Measurements from ENCODE around the gene GGT1.

Gene GGT1

DNA sequence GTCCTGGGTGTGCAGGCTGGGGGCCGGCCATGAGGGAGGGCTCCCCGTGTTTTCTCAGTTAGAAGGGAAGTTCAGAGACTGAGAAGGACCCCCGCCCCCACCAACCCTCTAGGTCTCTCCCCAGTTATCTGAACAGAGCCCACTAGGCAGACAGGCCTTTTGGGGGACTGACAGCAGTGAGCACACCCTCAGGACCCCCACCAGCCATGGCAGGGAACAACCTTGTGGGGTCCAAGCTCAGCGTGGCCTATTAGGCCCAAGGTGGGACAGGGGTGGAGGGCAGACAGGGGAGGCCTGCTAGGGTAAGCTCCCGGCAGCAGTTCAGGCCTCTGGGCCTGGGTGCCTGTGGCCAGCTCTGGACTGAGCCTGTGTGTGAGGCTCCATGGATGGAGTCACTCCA lies 15.7 kb upstream of the GGT1 start:
- TF ChIP-seq EZH2phosphoT487 (IDR thresholded peaks at IDR 0.05; ENCODE audit: low read length) (no peak), EZH2 (optimal IDR thresholded peaks at IDR 0.05; ENCODE audit: low read depth, low read length) (no peak)
- TF ChIP-seq, protein P1, sequence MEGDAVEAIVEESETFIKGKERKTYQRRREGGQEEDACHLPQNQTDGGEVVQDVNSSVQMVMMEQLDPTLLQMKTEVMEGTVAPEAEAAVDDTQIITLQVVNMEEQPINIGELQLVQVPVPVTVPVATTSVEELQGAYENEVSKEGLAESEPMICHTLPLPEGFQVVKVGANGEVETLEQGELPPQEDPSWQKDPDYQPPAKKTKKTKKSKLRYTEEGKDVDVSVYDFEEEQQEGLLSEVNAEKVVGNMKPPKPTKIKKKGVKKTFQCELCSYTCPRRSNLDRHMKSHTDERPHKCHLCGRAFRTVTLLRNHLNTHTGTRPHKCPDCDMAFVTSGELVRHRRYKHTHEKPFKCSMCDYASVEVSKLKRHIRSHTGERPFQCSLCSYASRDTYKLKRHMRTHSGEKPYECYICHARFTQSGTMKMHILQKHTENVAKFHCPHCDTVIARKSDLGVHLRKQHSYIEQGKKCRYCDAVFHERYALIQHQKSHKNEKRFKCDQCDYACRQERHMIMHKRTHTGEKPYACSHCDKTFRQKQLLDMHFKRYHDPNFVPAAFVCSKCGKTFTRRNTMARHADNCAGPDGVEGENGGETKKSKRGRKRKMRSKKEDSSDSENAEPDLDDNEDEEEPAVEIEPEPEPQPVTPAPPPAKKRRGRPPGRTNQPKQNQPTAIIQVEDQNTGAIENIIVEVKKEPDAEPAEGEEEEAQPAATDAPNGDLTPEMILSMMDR (IDR thresholded peaks at IDR 0.05; ENCODE audit: low read length): no peak
- Histone ChIP-seq H3K27me3 (replicated peaks; ENCODE audit: insufficient read depth, low read length) (no peaks in the 10 kb centered on the region), H3F3A (ENCODE audit: insufficient read depth, low read length) (no peaks in the 10 kb centered on the region), H3K27ac (ENCODE audit: low read length) (no peak overlapping the region), H3K36me3 (replicated peaks; ENCODE audit: insufficient read depth, low read length) (no peaks in the 10 kb centered on the region), H3K9me3 (replicated peaks; ENCODE audit: insufficient read depth, low read length) (no peaks in the 10 kb centered on the region), H3K4me3 (ENCODE audit: low read length) (no peak overlapping the region), H2AFZ (ENCODE audit: low read length) (no peak overlapping the region), H3K4me2 (ENCODE audit: low read depth, low read length) (no peak overlapping the region), H3K79me2 (ENCODE audit: low read length) (no peaks in the 10 kb centered on the region), H4K20me1 (ENCODE audit: insufficient read depth, low read length) (no peaks in the 10 kb centered on the region), H3K4me1 (ENCODE audit: low read length) (no peaks in the 10 kb centered on the region), H3K9ac (ENCODE audit: low read length) (no peak overlapping the region), H3K9me2 (replicated peaks; ENCODE audit: insufficient read depth, low read length) (no peaks in the 10 kb centered on the region)
- DNase-seq: no peak

DNA sequence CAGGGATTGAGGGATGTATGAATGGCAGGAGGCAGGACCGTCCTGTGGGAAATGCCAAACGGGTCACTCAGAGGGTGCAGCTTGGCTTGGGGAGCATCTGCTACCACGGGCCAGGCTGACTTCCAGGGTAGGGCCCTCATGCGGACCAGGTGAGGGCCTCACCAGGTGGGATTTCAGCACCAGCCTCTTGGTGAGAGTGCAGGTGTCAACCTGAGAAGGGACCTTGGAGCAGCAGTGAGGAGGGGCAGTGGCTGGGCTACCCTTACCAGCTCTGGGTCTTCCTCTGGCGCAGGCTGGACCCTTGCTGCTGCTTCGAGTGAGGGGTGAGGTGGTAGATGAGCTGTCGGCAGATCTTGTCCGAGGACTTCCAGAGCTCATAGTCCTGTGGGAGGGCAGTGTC lies 15.0 kb upstream of the GGT1 start:
- Histone ChIP-seq H3K79me2 (ENCODE audit: low read length) (no peaks in the 10 kb centered on the region), H3K27ac (ENCODE audit: low read length) (no peak overlapping the region), H3K4me2 (ENCODE audit: low read depth, low read length) (no peak overlapping the region), H3K4me3 (ENCODE audit: low read length) (no peak overlapping the region), H3K27me3 (replicated peaks; ENCODE audit: insufficient read depth, low read length) (no peaks in the 10 kb centered on the region), H3K36me3 (replicated peaks; ENCODE audit: insufficient read depth, low read length) (no peaks in the 10 kb centered on the region), H3K9me3 (replicated peaks; ENCODE audit: insufficient read depth, low read length) (no peaks in the 10 kb centered on the region), H3F3A (ENCODE audit: insufficient read depth, low read length) (no peaks in the 10 kb centered on the region), H3K9me2 (replicated peaks; ENCODE audit: insufficient read depth, low read length) (no peaks in the 10 kb centered on the region), H3K9ac (ENCODE audit: low read length) (no peak overlapping the region), H4K20me1 (ENCODE audit: insufficient read depth, low read length) (no peaks in the 10 kb centered on the region), H3K4me1 (ENCODE audit: low read length) (no peaks in the 10 kb centered on the region), H2AFZ (ENCODE audit: low read length) (no peak overlapping the region)
- TF ChIP-seq EZH2phosphoT487 (IDR thresholded peaks at IDR 0.05; ENCODE audit: low read length) (no peak), EZH2 (optimal IDR thresholded peaks at IDR 0.05; ENCODE audit: low read depth, low read length) (no peak)
- TF ChIP-seq, protein P1 (IDR thresholded peaks at IDR 0.05; ENCODE audit: low read length): no peak
- DNase-seq: no peak

DNA sequence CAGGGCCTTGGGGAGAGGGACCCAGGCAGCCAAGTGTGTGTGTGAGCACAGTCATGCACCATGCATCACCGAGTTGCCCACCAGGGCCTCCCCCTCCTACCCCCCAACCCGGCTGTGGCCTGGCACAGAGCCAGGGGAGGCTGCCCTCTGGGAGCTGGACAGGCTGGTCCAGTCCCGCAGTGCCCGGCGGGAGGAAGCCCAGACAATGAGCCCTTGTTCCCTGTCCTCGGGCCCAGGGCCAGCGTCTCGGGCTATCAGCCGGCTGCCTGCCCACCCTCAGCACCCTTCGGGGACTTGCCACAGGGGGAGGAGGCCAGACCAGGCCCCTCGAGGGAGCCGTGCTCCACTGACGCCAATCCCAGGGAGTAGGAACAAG lies 14.6 kb upstream of the GGT1 start:
- no peak overlapping the region for H3K9ac ChIP-seq (ENCODE audit: low read length)
- no peaks in the 10 kb centered on the region for H3K4me1 ChIP-seq (ENCODE audit: low read length)
- no peaks in the 10 kb centered on the region for H3F3A ChIP-seq (ENCODE audit: insufficient read depth, low read length)
- H3K27ac ChIP-seq (ENCODE audit: low read length): no peak overlapping the region
- H3K36me3 ChIP-seq (replicated peaks; ENCODE audit: insufficient read depth, low read length): no peaks in the 10 kb centered on the region
- H3K79me2 ChIP-seq (ENCODE audit: low read length): no peaks in the 10 kb centered on the region
- H3K4me3 ChIP-seq (ENCODE audit: low read length): no peak overlapping the region
- H2AFZ ChIP-seq (ENCODE audit: low read length): no peak overlapping the region
- no peaks in the 10 kb centered on the region for H3K9me3 ChIP-seq (replicated peaks; ENCODE audit: insufficient read depth, low read length)
- TF ChIP-seq EZH2 (optimal IDR thresholded peaks at IDR 0.05; ENCODE audit: low read depth, low read length): no peak
- TF ChIP-seq, protein P1 (IDR thresholded peaks at IDR 0.05; ENCODE audit: low read length): no peak
- TF ChIP-seq EZH2phosphoT487 (IDR thresholded peaks at IDR 0.05; ENCODE audit: low read length): no peak
- H3K9me2 ChIP-seq (replicated peaks; ENCODE audit: insufficient read depth, low read length): no peaks in the 10 kb centered on the region
- no peak overlapping the region for H3K4me2 ChIP-seq (ENCODE audit: low read depth, low read length)
- DNase-seq: no peak
- no peaks in the 10 kb centered on the region for H4K20me1 ChIP-seq (ENCODE audit: insufficient read depth, low read length)
- H3K27me3 ChIP-seq (replicated peaks; ENCODE audit: insufficient read depth, low read length): no peaks in the 10 kb centered on the region
